Amniotic stem cell (primary cell): ENCODE results near the gene CENPF.

Source experiments
- DNase-seq: peaks from one replicate; lab custom pipeline; 2025; lab: John Stamatoyannopoulos, UW

CENPF gene

DNA sequence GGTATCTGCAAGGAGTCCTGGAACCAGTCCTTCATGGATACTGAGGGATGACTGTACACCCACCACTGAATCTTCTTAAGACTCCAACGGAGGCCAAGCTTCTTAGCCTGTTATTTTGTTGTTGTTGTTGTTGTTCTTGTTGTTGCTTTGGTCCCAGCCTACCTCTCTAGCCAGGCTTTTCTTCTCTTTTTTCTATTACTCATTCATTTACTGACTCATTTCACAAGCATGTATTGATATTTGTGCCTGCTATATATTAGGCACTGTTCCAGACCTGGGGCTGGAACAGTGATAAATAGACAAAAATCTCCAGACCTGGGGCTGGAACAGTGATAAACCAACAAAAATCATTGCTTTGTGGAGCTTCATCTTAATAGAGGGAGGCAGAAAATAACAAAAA, 20.4 kb downstream of the CENPF start:
- no peak for DNase-seq

DNA sequence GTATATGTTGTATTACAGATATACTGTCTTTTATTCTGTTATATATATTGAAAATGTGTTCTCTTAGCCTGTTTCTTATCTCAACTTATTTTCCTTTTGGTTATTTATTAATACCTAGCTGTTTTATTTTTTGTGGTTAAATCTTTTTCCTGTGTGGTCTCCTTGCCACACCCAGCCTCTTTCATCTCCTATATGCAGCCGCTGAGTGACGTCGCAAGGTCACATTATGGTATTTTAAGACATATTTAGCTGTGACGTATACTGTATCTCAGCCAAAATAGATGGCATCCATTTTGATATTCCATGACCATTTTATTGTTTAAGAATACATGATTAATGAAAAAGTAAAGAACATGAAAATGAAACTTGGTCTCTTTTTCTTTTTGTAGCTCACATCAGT, 29.1 kb downstream of the CENPF start:
- no peak for DNase-seq

DNA sequence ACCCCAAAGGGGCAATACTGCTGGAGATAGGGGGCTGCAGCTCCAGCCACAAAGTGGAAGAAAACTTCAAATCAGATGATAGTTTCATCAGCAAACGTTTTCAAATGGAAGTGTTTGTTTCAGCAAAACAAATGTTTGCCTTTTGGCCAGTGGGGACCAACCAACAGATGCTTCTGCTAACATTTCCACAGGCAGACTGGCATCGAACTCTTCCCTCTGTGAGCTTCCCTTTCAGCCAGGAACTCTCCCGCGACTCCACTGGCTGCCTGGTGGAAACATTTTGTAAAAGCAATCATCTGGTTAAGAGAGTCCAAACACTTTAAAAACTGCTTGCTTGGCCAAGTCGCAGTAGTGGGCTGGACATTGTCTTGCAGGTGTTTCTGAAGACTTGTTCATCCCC, 30.7 kb downstream of the CENPF start:
- DNase-seq: no peak

DNA sequence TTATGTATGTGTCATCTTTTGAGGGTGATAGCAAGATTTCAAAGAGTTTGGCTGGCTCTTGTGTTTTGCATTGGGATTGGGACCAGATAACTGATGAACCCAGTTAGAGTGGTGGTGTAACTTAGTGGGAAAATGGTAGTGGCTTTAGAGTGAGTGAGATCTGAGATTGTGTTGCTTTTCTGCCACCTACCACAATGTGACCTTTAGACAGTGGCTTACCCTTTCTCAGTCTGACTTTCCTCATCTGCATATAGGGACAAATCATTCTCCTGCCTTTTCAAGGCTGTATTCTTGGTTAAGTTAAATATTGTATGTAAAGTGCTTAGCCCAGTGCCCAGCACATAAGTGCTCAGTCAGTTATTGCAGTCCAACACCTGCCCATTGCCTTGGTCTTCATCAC, 31.3 kb downstream of the CENPF start:
- DNase-seq: no peak

DNA sequence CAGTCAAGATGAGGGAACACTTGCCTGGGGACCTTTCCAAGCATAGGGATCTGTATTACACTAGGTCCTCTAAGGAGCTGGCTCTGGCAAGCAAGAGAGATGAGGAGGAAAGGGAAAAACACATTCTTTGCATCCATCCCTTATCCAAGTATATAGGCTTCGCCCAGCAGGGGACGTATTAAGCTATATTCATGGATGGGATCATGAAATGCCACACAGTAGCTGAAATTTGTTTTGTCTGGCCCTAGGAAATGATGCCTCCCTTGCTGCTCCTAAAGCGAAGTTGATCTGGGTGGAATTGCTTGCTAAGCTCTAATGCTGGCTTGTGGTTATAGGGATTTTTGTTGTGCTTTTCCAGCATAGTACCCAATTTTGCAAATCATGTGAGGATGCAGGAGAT, 32.1 kb downstream of the CENPF start:
- DNase-seq: no peak

DNA sequence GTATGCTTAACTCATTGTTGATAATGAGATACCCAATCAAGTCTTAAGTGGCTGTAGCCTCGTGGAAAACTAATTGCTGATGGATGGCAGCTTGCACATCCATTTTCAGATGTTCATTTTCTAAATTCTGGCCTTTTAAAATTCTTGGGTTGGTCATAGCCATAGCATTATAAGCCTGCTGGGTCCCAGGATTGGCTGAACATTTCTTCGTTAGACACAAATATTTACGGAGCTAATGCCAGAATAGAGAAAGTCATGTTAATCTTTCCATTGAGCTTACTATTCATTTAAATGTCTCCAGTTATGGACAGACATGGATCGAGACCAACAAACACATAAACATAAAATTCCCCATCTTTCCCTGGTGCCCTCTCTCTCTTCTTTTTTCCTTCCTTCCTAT, 32.5 kb downstream of the CENPF start:
- no peak for DNase-seq

DNA sequence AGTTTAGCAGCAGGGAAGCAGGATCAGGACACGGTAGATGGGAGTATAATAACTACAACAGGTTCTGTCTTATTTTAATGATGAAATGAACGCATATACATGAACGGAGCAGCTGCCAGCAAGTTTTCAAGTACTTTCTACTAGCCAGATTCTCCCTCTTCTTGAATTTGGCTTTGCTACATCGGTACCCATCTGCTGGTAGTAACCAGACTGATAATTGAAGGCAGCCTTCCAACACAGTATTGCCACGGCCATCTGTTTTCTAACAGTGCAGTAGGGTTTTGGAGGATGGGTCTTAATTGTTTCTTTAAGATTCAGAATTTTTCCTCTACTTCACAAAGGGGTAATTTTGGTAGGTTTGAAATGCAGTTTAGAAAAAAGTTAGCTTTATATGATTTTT, 33.4 kb downstream of the CENPF start:
- DNase-seq: no peak

DNA sequence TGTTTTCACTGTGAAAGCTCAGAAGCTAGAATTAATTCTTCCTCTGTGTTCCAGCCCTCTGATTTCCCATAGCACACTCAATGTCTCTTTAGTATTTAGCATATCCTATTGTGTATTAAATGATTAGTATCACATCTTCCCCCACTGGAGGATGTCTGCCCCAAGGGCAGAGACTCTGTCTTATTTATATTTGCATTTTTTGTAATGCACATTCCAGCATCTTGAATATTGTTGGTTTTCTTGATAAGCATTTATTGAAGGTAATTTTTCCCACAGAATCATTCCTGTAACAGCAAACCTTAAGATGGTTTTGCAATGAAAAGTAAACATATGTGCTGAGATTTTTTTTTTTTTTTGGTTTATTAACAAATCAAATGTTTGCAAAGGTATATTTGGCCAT, 34.1 kb downstream of the CENPF start:
- DNase-seq: no peak

DNA sequence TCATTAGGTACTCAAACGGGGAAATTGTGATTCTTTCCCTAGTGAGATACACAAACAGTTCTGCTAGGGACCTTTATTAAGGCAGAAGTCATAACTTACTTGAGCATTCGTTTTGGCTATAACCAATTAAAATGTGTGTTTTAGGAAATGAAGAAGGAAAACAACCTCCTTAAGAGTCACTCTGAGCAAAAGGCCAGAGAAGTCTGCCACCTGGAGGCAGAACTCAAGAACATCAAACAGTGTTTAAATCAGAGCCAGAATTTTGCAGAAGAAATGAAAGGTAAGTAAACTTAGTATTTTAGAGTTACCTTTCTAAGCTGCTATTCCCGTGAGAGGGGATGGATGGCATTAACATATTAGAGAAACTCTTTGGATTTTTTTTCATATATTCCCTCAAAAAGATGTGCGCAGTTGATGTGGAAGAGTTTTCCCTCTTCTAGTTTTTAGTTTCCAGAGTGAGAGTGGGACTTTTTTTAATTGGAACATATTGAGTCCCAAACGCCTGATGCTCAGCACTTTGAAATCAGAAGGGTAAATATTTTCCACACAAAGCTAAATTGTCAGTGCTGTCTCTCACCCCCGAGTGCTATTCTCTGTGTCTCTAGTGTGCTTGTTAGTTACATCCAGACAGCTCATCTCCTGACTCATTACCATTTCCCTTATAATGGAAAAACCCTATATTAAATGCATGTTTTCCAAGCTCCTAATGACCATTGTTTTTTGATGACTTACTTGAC, 34.9 kb downstream of the CENPF start:
- no peak for DNase-seq

DNA sequence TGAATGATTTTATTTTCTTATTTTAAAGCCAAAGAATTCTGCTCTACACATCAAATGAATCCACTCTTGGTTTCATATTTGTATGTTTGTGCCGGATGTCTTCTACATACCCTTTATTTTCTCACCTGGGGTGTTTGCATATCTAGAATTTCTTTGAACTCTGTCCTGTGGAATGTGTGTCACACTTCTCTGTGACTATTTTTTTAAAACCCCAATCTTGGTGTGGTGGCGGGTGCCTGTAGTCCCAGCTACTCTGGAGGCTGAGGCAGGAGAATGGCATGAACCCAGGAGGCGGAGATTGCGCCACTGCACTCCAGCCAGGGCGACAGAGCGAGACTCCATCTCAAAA, 35.4 kb downstream of the CENPF start:
- DNase-seq: no peak

DNA sequence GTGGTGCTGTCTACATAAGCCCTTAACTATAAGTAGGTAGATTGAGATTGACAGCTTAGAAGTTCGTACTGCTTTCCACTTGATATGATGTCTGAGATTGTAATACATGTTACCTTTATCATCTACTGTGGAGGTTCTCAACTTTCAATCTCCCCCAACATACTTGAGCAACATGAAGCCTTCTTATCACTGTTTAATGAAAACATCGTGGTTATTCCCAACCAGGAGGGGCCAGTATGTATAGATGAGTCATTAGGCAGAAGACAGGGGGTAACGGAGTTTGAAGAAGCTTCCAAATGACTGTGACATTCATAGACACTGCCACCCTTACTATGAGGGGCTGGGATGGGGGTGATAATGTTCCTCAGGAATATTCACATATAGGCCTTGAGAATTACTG, 36.0 kb downstream of the CENPF start:
- no peak for DNase-seq

DNA sequence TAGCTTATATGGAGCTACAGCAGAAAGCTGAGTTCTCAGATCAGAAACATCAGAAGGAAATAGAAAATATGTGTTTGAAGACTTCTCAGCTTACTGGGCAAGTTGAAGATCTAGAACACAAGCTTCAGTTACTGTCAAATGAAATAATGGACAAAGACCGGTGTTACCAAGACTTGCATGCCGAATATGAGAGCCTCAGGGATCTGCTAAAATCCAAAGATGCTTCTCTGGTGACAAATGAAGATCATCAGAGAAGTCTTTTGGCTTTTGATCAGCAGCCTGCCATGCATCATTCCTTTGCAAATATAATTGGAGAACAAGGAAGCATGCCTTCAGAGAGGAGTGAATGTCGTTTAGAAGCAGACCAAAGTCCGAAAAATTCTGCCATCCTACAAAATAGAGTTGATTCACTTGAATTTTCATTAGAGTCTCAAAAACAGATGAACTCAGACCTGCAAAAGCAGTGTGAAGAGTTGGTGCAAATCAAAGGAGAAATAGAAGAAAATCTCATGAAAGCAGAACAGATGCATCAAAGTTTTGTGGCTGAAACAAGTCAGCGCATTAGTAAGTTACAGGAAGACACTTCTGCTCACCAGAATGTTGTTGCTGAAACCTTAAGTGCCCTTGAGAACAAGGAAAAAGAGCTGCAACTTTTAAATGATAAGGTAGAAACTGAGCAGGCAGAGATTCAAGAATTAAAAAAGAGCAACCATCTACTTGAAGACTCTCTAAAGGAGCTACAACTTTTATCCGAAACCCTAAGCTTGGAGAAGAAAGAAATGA, 37.6 kb downstream of the CENPF start:
- DNase-seq: no peak

DNA sequence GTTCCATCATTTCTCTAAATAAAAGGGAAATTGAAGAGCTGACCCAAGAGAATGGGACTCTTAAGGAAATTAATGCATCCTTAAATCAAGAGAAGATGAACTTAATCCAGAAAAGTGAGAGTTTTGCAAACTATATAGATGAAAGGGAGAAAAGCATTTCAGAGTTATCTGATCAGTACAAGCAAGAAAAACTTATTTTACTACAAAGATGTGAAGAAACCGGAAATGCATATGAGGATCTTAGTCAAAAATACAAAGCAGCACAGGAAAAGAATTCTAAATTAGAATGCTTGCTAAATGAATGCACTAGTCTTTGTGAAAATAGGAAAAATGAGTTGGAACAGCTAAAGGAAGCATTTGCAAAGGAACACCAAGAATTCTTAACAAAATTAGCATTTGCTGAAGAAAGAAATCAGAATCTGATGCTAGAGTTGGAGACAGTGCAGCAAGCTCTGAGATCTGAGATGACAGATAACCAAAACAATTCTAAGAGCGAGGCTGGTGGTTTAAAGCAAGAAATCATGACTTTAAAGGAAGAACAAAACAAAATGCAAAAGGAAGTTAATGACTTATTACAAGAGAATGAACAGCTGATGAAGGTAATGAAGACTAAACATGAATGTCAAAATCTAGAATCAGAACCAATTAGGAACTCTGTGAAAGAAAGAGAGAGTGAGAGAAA, 38.4 kb downstream of the CENPF start:
- DNase-seq: no peak

DNA sequence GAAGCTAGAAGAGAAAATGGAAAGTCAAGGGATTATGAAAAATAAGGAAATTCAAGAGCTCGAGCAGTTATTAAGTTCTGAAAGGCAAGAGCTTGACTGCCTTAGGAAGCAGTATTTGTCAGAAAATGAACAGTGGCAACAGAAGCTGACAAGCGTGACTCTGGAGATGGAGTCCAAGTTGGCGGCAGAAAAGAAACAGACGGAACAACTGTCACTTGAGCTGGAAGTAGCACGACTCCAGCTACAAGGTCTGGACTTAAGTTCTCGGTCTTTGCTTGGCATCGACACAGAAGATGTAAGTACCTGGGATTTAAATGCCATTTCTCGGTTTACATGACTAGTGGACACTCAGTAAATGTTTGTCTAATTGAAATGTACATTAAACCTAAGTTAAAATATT, 40.0 kb downstream of the CENPF start:
- no peak for DNase-seq

DNA sequence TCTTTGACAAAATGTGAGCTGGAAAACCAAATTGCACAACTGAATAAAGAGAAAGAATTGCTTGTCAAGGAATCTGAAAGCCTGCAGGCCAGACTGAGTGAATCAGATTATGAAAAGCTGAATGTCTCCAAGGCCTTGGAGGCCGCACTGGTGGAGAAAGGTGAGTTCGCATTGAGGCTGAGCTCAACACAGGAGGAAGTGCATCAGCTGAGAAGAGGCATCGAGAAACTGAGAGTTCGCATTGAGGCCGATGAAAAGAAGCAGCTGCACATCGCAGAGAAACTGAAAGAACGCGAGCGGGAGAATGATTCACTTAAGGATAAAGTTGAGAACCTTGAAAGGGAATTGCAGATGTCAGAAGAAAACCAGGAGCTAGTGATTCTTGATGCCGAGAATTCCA, 42.7 kb downstream of the CENPF start:
- DNase-seq: no peak

DNA sequence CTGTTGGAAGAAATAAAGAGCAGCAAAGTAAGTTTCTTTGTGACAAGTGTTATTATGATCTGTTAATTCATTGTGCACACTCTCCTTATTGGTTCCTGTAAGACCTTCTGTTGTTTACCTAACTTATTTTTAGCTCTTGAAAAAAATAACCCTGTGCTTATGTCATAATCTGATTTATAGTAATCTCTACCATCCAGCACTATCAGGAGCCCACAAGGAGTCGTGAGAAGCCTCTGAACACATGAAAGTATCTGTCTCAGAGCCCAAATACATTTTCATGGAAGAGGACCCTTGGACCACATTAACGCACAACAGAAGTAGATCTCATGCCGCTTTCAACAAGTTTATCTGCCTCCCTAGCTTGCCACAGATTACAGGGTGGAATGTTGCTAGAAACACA, 45.8 kb downstream of the CENPF start:
- DNase-seq: no peak

DNA sequence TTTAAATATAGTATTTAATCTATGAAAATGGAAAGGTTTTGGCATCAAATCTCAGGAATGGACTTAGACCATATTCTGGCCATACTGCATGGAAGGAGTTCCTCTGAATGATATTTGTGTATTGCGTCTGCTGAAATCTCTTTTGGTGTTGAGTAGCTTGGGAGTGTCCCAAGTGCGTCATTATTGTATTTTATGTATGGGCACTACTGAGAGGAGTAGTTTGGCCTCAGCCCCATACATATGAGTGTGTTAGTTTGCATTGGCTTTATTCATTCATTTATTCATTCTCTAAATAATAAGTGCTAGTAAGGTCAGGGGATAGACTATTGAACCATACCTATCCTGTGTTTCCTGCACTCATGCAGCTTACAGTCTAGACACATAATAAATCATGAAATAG, 46.6 kb downstream of the CENPF start:
- DNase-seq: no peak

DNA sequence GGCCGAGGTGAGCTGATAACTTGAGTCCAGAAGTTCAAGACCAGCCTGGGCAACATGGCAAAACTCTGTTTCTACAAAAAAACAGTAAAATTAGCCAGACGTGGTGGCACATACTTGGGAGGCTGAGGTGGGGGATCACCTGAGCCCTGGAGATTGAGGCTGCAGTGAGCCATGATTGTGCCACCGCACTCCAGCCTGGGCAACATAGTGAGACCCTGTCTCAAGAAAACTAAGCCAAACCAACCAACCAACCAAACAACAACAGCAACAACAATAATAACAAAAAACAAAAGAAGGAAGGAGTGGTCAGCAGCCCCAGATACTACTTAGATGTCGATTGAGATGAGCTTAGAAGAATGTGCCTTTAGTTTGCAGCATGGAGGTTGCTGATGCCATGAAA, 47.7 kb downstream of the CENPF start:
- no peak for DNase-seq

DNA sequence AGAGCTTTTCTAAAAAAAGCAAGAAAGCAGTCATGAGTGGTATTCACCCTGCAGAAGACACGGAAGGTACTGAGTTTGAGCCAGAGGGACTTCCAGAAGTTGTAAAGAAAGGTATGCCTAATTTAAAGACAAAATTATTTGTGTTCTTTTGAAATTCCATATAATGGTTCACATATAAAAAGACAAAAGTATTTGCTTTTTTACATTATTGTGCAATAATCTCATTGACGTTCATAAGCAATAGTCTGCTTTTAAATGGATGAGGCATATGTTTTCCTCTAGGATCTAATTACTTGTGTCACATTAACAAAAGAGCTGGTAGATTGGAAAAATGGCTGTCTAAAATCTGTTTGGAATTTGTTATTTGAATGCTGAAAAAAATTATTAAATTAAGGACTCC, 54.3 kb downstream of the CENPF start:
- DNase-seq: no peak

DNA sequence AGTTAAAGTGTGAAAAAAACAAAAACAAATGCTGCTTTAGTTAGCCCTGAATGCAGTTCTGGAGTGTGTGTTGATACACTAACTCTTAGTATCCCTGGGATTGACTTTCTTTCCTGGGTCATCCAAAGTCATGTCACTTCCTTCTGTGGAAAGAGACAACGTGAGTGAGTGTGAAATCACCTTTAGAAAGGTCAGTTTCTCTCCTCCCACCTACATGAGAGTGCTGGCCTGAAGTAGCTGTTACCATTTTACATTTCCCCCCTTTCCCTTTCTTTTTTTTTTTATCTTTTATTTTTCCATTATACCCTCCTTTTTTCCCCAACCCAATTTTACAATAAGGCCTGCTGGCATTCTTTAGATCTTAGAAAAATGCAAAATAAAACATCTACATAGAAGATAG, 55.2 kb downstream of the CENPF start:
- DNase-seq: no peak

DNA sequence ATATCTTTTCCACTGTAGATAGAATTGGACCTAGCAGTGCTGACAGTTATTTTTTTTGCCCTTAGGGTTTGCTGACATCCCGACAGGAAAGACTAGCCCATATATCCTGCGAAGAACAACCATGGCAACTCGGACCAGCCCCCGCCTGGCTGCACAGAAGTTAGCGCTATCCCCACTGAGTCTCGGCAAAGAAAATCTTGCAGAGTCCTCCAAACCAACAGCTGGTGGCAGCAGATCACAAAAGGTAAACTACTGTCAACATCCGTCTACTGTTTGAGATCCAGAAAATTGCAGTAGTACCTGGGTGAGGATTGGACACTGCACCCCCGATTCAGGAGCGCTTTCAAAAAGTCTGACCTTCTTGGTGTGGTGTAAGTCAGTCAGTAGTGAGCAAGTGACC, 55.8 kb downstream of the CENPF start:
- peak; percentile 20 for DNase-seq

DNA sequence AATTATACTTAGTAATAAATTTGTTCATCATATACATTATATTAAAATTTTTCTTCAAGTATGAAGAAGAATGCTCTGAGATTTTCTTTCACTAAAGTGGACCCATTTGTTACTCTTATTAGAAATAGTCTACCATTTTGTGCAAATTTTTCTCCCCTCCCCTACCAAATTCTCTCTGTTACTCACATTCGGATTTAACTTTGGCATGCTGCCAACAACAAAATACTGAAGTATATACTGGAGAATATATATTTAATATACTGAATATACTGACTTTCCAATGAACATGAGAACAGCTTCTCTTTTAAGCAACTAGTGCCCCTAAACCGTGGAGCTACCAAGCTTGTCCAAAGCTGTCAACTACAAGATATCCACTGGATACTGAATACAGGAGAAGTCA, 57.2 kb downstream of the CENPF start:
- DNase-seq: no peak

DNA sequence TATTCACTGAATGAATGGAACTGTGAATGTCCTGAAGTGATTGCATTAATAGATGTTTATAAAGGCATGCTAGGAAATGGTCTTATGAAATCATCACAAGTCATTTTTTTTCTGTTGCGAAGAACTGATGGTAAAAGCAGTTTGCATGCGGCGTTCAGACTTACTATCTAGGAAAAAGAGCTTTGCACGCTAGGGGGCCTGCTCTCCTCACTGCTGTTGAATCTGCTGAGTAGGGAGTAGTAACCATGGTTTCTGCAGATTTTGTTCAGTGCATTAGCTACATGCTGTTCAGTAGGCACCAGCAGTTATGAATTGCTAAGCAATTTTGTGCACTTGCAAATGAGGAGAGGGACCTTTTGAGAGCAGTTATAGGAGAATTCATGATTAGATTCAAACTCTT, 57.9 kb downstream of the CENPF start:
- no peak for DNase-seq
